OCI-LY7 (cell line): ENCODE results near the gene VPS18.

Experiments used
- EZH2phosphoT487 ChIP-seq: fragments of 200-600 bp; sonication (generic); IDR thresholded peaks from 2 replicates; pipeline ENCODE4 v1.6.1; 2018; ENCODE audit warnings: low read depth, borderline replicate concordance, mild to moderate bottlenecking, mixed run types, antibody characterized with exemption, low read length, moderate library complexity, mixed read lengths
- TF ChIP-seq, protein P1 (sequence below): fragments of 200-600 bp; sonication (generic); conservative IDR thresholded peaks from 2 replicates; pipeline ENCODE4 v1.5.1; 2014; ENCODE audit warnings: mild to moderate bottlenecking, antibody characterized with exemption, low read length, moderate library complexity, mixed read lengths

GRCh38 chr15:40852529-40852928 is 41.7 kb upstream of the VPS18 start:
- TF ChIP-seq, protein P1, sequence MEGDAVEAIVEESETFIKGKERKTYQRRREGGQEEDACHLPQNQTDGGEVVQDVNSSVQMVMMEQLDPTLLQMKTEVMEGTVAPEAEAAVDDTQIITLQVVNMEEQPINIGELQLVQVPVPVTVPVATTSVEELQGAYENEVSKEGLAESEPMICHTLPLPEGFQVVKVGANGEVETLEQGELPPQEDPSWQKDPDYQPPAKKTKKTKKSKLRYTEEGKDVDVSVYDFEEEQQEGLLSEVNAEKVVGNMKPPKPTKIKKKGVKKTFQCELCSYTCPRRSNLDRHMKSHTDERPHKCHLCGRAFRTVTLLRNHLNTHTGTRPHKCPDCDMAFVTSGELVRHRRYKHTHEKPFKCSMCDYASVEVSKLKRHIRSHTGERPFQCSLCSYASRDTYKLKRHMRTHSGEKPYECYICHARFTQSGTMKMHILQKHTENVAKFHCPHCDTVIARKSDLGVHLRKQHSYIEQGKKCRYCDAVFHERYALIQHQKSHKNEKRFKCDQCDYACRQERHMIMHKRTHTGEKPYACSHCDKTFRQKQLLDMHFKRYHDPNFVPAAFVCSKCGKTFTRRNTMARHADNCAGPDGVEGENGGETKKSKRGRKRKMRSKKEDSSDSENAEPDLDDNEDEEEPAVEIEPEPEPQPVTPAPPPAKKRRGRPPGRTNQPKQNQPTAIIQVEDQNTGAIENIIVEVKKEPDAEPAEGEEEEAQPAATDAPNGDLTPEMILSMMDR, result no peak
- TF ChIP-seq EZH2phosphoT487, result no peak
